DMS 273 (cell line): ENCODE measurements around the gene YY1.
"Not testable (repeated sequence)": the region's sequence is repeated elsewhere in the genome, so short reads cannot be mapped to it uniquely, and the experiment has no call there.

Experiments
- DNase-seq: peaks from one replicate; lab custom pipeline; 2025; ENCODE audit not compliant: unreplicated experiment; lab: John Stamatoyannopoulos, UW

Gene YY1

DNA sequence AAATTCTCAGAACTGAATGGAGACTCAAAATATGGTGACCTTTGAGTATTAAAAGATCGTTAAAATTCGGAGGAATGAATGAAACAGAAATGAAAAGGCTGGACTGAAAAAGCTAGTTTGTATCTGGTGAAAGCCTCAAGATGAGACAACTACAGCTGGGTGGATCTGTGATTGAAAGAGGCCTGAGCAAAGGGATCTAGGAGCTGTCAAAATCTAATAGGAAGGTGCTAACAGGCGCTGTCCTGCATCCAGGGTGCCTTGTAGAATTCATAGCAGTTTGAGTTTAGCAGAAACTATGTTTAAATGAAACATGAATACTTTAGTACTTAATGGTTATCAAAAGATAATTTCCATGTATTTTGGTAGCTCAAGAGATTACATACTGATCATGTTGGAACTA, 2.3 kb downstream of the YY1 start:
- no peak for DNase-seq

GRCh38 chr14:100243020-100243419, 4.1 kb downstream of the YY1 start:
- no peak for DNase-seq

DNA sequence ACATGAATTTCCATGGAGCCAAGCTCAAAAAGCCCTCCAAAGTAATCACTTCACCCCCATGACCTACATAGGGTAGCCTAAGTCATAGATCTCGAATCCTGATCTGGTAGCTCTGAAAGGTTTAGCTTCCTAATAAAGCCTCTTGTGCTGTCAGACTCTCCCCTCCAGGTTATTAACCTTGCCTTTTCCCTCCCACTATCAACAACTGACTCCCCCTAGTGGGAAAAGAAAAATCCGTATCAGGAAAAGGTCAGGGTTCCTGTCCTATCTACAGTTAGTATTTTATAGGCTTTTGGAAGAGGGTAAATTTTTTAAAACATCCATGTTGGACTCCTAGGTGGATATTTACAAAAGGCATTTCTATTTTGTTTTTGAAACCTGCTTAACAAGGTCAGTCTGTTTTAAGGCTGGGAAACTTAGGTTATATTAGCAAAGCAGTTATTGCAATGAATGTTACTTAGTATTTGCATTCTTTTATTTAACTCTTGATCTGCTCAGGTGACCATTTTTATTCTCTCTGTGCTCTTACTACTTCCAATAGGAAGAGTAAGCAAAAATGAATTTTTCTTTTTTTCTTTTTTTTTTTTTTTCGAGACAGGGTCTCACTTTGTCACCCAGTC, 8.0 kb downstream of the YY1 start:
- peak; percentile 91 for DNase-seq

DNA sequence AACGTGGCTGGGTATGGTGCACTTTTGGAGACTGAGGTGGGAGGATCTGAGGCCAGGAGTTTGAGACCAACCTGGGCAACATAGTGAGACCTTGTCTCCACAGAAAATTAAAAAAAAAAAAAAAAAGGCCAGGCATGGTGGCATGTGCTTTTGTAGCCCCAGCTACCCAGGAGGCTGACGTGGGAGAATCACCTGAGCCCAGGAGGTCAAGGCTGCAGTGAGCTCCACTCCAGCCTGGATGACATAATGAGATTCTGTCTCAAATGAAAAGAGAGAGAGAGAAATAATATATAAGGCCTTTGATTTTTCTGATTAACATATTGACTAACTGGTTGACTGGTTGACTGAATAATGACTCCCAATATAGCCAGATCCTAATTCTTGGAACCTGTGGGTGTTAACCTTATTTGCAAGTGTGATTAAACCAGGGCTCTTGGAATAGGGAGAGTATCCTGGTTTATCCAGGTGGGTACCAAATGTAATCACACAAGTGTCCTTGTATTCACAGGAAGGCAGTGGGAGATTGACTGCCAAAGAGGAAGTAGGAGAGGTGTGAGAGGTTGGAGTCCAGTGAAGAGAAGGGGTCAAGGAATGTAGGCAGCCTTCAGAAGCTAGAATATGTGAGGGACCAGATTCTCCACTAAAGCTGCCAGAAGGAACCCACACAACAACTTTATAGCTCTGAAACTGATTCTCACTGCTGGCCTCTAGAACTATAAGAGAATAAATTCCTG, 12.0 kb downstream of the YY1 start:
- no peak for DNase-seq

- DNase-seq: no peak
Observed at GRCh38 chr14:100252684-100253083, 13.7 kb downstream of the YY1 start.

DNA sequence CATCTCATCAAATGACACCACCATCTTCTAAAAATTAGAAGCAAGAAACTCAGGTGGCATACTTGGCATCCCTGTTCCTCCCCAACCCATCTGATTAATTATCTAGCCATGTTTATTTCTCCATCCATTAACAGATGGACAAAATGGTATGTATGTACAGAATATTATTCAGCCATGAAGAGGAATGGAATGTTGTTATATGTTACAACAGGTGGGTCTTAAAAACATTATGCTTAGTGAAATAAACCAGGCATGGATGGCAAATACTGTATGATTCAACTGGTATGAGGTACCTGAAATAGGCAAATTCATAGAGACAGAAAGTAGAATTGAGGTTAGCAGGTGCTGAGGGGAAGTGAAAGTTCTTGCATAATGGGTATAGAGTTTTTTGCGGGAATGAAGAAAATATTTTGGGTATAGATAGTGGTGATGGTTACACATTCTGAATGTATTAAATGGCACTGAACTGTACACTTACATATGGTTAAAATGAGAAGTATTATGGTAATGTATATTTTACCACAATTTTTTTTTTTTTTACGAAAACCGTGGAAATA, 17.5 kb downstream of the YY1 start:
- no peak for DNase-seq

DNA sequence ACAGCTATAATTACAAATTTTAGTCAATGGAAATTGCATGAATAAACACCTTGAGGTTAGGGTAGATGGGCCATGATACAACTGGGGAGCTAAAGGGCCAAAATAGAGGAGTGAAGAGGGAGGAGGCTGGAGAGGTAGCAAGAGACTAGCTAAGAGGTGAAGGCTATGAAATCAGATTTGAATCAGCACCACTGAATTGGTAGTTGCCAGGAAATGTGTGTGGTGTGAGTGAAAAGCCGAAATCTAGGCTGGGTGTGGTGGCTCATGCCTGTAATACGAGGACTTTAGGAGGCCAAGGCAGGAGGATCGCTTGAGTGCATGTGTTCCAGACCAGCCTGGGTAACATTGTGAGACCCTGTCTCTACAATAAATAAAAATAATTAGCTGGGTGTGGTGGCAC, 22.7 kb downstream of the YY1 start:
- DNase-seq: no peak

- no peak for DNase-seq
Observed at GRCh38 chr14:100262545-100262944, 23.6 kb downstream of the YY1 start.

DNA sequence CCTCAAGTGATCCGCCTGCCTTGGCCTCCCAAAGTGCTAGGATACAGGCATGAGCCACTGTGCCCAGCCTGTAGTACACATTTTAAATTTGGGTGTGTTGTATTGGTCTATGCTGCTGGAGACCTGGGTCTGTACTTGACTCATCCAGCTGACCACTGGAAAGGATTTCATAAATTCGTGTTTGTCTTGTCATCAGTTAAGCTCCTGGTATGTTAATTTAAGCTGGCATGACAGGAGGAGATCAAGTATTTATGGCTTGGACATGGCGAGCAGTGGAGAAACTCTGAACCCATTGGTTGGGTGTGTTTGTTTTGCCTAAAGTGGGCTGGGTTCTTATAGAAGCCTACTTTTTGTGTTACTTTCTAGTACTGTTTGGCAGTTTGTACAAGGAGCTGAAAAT, 24.2 kb downstream of the YY1 start:
- DNase-seq: no peak

DNA sequence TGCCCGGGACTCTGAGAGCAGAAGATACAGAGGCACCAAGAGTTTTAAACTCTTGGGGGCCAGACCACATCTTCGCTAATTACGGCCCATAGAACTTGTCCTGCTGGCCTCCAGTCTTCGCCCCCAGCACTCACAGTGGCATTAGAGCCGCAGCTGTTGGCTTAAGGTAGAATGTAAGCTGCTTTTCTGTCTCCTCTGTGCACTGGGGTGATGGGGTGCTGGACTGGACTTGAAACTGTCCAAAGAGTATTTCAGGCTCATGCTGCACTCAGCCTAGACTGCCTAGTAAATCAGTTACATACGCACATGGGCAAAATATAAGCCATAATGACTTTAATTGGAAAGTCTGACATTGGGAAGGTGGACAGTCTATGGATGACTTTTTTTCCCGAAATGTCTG, 29.0 kb downstream of the YY1 start:
- DNase-seq: no peak

DNA sequence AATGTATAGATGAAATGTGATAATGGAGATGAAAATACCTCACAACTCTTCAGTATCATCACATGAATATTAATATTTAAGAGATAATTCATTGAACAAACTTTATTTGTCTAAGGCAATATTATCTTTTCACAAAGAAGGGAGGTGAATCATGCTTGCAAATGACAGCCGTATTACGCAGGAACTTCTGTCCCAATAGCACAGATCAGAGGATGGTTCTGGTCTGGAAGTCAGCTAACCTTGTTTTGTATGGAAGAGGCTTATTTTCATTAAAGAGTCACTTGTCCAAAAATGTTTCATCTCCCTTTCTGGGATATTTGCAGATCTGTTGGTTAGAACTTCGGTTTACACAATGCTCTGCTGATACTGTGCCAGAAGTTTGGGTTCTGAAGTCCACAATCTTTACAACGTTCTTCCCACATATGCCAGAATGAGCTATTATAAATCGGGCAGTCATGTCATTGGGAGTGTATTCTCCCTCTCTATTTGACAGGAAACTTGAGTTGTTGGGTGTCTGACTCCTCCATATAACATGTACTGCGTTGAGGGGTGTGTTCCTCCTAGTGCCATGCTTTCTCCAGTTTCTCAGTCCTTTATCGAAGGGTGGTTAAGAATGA, 29.8 kb downstream of the YY1 start:
- DNase-seq: no peak

DNA sequence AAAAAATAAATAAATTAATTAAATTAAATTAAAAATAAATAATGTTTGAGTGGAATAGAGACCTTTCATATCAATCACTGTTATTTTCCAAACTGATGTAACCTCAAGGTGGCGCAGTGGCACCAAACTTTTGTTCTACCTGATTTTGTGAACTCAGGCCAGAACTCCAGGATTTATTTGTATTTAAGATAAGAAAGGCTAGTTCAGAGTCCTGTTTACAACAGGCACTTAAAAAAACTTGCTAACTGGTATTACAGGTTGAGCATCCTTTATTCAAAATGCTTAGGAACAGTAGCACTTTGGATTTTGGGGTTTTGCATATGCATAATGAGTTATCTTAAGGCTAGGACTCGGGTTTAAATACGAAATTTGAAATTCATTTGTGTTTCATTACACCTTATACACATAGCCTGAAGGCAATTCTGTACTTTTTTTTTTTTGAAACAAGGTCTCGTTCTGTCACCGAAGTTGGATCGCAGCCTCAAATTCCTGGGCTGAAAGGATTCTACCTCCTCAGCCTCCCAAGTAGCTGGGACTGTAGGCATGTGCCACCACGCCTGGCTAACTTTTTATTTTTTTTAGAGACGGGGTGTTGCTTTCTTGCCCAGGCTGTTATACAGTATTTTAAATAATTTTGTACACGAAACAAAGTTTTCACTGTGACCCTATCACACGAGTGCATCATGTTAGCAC, 32.4 kb downstream of the YY1 start:
- peak; percentile 29 for DNase-seq

- no peak for DNase-seq
Observed at GRCh38 chr14:100274250-100274649, 35.3 kb downstream of the YY1 start.

- DNase-seq: no peak
Observed at GRCh38 chr14:100275214-100275613, 36.3 kb downstream of the YY1 start.

DNA sequence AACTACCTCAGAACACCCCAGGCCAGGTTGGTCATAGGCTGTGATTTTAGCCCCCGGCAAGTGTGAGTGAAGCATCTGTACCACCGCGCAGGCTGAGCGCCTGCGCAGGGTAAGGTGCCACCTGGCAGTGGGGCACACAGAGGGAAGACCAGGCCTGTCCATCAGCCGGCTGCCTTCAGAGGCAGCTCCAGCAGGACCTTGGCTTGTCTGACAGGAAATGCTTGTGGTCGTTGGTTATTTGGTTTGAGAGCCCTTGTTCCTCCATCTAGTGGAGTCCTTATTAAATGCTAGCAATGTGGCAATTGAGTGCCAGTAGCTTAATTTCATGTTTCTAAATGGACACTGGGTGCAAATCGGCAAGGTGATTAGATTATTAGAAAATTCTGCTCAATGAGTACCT, 39.8 kb downstream of the YY1 start:
- DNase-seq: no peak

DNA sequence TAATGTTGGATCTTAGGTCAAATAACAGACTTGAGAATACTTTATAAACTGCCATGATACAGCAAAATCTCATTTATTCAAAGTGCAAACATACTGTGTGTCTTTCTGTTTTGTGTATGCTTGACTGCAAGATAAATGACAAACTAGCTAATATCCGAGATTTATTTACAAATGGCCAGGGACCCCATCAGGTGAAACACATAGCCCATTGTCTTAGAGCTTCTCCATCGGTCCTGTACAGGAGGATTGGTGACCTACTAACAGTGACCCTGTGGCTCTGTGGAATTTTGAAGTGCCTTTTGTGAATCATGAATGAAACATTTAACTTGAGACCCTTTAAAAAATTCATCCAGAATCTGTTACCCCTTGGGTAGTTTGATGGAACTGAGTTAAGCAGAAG, 40.2 kb downstream of the YY1 start:
- DNase-seq: no peak

GRCh38 chr14:100279563-100279962, 40.6 kb downstream of the YY1 start:
- DNase-seq: no peak

DNA sequence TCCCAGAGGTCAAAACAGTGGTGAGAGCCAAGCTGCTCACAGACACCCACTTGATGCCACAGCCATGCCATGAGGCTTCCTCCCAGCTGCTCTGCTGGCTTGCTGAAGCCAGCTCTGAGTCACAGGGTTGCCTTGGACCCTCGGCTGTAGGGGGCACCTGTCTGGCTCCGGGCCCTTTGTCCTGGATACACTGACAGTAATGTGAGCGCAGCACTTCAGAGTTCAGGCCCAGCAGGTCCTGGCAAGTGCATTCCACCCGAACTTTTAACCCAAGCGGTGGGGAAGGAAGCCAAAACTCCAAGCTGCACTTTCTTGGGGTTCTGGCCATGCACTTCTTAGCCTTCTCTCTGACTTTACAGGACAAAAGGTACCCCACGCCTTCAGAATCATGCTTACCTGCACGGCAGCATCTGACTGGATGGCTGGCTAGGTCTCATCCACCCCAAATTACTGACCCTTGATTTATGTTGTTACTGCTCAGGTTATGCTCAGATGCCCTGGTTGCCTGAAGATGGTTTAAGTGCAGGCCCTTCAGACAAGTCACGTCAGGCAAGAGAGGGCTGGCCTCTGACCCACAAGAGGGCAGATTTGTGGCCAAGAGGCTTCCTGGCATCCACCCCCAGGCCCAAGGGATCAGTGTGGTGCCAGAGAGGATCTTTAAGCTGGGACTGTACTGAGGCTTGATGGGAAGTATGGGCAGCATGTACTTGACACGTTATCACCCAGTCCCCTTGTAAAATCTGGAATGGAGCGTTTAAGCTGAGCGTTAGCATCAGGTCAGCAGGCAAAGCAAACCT, 42.5 kb downstream of the YY1 start:
- peak; percentile 32 for DNase-seq

- DNase-seq: no peak
Observed at GRCh38 chr14:100282083-100282350, 43.1 kb downstream of the YY1 start.

DNA sequence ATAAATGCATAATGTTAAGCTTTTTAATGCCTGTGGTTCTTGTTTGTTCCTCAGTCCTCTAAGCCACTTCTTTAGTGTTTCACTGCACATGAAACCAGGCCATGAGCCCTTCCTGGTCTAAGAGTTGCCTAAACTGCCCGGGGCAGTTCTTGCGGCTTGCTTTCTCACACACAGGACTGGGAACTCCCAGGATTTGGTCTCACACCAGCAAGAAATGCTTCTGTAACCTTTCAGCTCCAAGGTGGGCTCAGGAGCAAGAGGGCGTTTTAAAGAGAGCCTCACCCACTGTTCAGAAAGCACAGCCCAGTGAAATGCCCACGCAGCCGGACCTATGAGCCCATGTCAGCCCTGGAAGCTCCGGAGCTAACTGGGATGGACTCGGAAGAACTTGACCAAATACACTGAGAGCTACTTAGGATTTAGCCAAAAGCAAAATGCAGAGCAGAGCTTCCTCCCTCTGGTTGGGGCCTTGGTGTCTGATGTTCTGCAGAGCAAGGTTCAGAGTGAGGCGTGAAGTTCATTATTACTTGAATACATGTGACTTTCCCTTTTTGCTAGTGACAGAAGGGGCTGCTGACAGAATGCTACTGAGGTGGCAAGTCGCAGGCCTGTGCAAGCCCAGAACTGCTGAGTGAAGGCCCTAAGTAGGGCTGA, 43.9 kb downstream of the YY1 start:
- DNase-seq: no peak

DNA sequence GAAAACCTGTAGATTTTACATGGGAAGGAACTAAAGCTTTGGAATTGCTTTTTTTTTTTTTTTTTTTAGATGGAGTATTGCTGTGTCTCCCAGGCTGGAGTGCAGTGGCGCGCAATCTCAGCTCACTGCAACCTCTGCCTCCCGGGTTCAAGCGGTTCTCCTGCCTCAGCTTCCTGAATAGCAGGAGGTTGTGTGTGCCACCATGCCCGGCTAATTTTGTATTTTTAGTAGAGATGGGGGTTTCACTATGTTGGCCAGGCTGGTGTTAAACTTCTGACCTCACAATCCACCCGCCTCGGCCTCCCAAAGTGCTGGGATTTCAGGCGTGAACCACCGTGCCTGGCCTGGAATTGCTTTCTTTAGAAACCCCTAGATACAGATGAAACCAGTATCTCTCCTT, 44.5 kb downstream of the YY1 start:
- DNase-seq: not testable (repeated sequence)
